GM12874 (cell line): ENCODE data around the gene CCNL1.

Experiments used
- TF ChIP-seq, protein P1 (sequence below): IDR thresholded peaks from 2 replicates; pipeline ENCODE4 v1.5.1; 2011; ENCODE audit warnings: low read depth, mild to moderate bottlenecking, control low read depth, low read length, moderate library complexity; ENCODE audit not compliant: insufficient read depth

Gene CCNL1

DNA sequence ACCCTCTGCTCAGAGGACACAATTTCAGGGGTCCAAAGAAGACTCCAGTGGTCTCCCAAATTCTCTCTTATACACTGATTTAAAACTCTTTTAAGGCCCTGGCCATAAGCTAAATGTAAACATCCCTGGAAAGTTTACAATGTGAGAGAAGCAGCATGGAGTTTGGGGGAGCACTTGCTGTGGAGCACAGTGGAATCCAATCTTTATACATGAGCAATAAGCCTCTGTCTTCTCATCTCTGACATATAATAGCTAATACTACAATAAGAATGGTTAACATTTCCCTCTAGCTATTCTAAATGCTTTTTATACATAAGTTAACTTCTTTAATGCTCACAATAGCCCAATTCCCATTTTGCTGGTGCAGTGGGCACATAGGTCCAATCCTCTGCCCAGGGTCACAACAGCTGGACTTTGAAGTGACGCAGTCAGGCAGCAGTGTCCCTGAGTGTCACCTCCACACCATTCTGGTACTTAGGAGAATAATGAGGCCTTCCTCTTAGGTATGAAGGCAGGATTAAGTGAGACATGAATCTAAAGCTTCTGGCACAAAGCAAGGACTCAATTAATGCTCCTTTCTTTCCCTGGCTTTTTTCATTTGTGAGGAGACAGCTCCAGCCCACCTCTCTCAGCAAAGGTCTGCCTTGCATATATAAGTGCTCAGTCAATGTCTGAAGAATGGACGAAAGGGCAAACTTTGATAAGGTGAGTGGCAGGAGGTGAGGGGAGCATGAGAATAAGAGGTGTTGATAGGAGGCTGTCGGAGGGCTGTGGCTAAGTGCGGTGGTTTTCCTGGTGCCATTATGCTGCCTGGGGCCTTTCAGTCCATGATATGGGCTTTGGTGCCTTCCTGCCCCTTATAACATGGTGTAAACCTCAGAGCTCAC lies 26.3 kb downstream of the CCNL1 start:
- TF ChIP-seq, protein P1, sequence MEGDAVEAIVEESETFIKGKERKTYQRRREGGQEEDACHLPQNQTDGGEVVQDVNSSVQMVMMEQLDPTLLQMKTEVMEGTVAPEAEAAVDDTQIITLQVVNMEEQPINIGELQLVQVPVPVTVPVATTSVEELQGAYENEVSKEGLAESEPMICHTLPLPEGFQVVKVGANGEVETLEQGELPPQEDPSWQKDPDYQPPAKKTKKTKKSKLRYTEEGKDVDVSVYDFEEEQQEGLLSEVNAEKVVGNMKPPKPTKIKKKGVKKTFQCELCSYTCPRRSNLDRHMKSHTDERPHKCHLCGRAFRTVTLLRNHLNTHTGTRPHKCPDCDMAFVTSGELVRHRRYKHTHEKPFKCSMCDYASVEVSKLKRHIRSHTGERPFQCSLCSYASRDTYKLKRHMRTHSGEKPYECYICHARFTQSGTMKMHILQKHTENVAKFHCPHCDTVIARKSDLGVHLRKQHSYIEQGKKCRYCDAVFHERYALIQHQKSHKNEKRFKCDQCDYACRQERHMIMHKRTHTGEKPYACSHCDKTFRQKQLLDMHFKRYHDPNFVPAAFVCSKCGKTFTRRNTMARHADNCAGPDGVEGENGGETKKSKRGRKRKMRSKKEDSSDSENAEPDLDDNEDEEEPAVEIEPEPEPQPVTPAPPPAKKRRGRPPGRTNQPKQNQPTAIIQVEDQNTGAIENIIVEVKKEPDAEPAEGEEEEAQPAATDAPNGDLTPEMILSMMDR, result no peak

- TF ChIP-seq, protein P1, result no peak
Observed at GRCh38 chr3:157132936-157133335, 27.0 kb downstream of the CCNL1 start.

- TF ChIP-seq, protein P1, result no peak
Observed at GRCh38 chr3:157132341-157132740, 27.6 kb downstream of the CCNL1 start.

GRCh38 chr3:157131861-157132260 lies 28.1 kb downstream of the CCNL1 start:
- TF ChIP-seq, protein P1, result no peak

DNA sequence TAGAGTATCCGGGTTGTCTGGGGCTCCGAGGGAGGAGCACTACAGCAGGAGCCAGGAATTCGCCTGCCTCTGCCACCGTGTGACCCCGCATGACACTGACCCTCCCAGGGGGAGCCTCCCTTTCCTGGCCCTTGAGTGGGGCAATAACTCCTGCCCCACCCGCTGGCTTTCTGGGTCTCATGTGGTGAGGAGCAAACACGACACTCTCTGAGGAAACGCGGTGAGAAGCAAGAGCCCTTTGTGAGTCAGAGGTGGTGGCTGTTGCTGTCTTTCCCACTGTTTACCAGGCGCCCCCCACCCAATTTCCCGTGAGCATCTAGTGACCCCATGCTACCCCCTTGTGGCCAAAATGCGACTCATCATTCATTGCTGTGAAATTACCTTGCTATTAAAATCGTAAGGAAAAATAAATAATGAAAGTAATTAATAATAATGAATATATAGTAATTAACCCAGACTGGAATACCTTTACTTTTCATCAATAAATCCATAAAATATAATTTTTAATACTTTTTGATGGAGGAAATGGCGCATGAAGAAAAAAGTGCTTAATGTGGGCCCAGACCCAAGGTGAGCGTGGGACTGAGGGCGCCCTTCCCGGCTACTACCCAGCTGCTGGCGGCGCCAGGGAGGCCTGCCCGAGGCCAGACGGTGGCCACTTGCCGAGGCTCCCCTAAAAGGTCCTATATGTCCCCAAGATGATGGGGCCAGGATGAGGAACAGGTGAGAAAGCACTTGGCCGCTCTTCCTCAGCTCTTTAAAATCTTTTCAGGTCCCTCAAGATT lies 29.3 kb downstream of the CCNL1 start:
- TF ChIP-seq, protein P1, result peak; percentile 48

DNA sequence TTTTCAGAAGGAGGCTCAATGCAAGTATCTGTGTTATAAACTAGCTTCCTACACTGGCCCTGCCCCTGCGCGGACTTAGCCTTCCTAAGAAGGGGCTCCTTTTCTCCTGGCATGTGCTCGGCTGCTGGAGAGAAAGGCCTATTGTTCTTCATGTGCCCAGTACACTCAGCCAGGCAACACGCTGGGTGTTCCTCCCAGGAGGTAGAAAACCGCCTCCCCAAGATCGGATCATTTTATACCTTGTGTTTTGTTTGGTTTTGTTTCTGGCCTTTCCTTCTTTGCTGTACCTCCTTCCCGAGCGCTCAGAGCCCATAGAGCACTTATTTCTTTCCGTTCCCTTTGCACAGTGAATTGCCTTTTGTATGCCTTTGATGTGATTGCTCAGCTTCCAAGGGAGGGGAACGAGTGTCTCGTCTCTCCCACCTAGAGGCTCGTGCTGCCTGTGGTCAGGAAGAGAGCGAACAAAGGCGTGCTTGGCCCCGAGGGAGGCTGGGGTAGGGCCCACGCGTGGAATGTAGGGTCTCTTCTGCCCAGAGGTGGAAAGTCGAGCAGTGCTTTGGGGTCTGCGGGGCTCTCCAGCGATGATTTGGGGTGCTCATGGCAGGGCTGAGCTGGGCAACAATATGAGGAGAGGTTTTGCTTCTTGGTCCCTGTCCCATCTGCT lies 30.0 kb downstream of the CCNL1 start:
- TF ChIP-seq, protein P1, result no peak
